DMS 273 (cell line): ENCODE results near the gene CFAP251.

Experiments
- DNase-seq: peaks from one replicate; lab custom pipeline; 2025; ENCODE audit not compliant: unreplicated experiment; lab: John Stamatoyannopoulos, UW

Gene CFAP251

GRCh38 chr12:122050706-122051105, 132.3 kb downstream of the CFAP251 start:
- no peak for DNase-seq

- DNase-seq: peak; percentile 22
Measured at GRCh38 chr12:122051231-122051876, 133.0 kb downstream of the CFAP251 start.

- no peak for DNase-seq
Measured at GRCh38 chr12:122052285-122052684, 133.9 kb downstream of the CFAP251 start.
